MM.1S (cell line): Measurements from ENCODE around the gene FARSA.

ENCODE experiments used
- DNase-seq: peaks from one replicate; pipeline ENCODE4 v3.0.0-alpha.2; 2015
- H2AFZ ChIP-seq: fragments of 300-600 bp; sonication (generic); 2 replicates; pipeline ENCODE4 v1.6.0; 2016; ENCODE audit warnings: antibody characterized with exemption, low read length
- H3F3A ChIP-seq: fragments of 300-600 bp; sonication (generic); 2 replicates; pipeline ENCODE4 v1.6.1; 2016; ENCODE audit warnings: mild to moderate bottlenecking, antibody characterized with exemption, low read length, moderate library complexity, mixed read lengths; ENCODE audit not compliant: insufficient read depth
- H3K27ac ChIP-seq: fragments of 300-600 bp; sonication (generic); 2 replicates; pipeline ENCODE4 v1.5.1; 2016; ENCODE audit warnings: mild to moderate bottlenecking, low read length
- H3K27me3 ChIP-seq: fragments of 300-600 bp; sonication (generic); replicated peaks from 2 replicates; pipeline ENCODE4 v1.6.0; 2016; ENCODE audit warnings: low read length; ENCODE audit not compliant: insufficient read depth
- H3K36me3 ChIP-seq: fragments of 300-600 bp; sonication (generic); replicated peaks from 2 replicates; pipeline ENCODE4 v1.6.1; 2016; ENCODE audit warnings: mild to moderate bottlenecking, low read length, mixed read lengths; ENCODE audit not compliant: insufficient read depth
- H3K4me1 ChIP-seq: fragments of 300-600 bp; sonication (generic); 2 replicates; pipeline ENCODE4 v1.6.1; 2016; ENCODE audit warnings: low read length, mixed read lengths
- H3K4me2 ChIP-seq: fragments of 300-600 bp; sonication (generic); 2 replicates; pipeline ENCODE4 v1.6.0; 2016; ENCODE audit warnings: low read depth, low read length
- H3K4me3 ChIP-seq: fragments of 300-600 bp; sonication (generic); 2 replicates; pipeline ENCODE4 v1.5.1; 2016; ENCODE audit warnings: low read length, mixed read lengths
- H3K79me2 ChIP-seq: fragments of 300-600 bp; sonication (generic); 2 replicates; pipeline ENCODE4 v1.6.1; 2016; ENCODE audit warnings: mixed run types, low read length, mixed read lengths
- H3K9ac ChIP-seq: fragments of 300-600 bp; sonication (generic); 2 replicates; pipeline ENCODE4 v1.6.1; 2016; ENCODE audit warnings: low read length, mixed read lengths
- H3K9me2 ChIP-seq: fragments of 300-600 bp; sonication (generic); replicated peaks from 2 replicates; pipeline ENCODE4 v1.6.1; 2016; ENCODE audit warnings: mild to moderate bottlenecking, low read length, mixed read lengths; ENCODE audit not compliant: insufficient read depth
- H3K9me3 ChIP-seq: fragments of 300-600 bp; sonication (generic); replicated peaks from 2 replicates; pipeline ENCODE4 v1.6.1; 2016; ENCODE audit warnings: mild to moderate bottlenecking, low read length, mixed read lengths; ENCODE audit not compliant: insufficient read depth
- H4K20me1 ChIP-seq: fragments of 300-600 bp; sonication (generic); 2 replicates; pipeline ENCODE4 v1.6.1; 2016; ENCODE audit warnings: mild to moderate bottlenecking, low read length, moderate library complexity, mixed read lengths; ENCODE audit not compliant: insufficient read depth
- EZH2 ChIP-seq: fragments of 300-600 bp; sonication (generic); optimal IDR thresholded peaks from 2 replicates; pipeline ENCODE3; 2017; ENCODE audit warnings: low read depth, mild to moderate bottlenecking, antibody characterized with exemption, low read length, mixed read lengths
- EZH2phosphoT487 ChIP-seq: fragments of 300-600 bp; sonication (generic); IDR thresholded peaks from 2 replicates; pipeline ENCODE4 v1.6.1; 2018; ENCODE audit warnings: antibody characterized with exemption, low read length
- TF ChIP-seq, protein P1 (sequence below): fragments of 300-600 bp; sonication (generic); IDR thresholded peaks from 2 replicates; pipeline ENCODE4 v1.5.1; 2016; ENCODE audit warnings: antibody characterized with exemption, low read length, mixed read lengths

FARSA gene

DNA sequence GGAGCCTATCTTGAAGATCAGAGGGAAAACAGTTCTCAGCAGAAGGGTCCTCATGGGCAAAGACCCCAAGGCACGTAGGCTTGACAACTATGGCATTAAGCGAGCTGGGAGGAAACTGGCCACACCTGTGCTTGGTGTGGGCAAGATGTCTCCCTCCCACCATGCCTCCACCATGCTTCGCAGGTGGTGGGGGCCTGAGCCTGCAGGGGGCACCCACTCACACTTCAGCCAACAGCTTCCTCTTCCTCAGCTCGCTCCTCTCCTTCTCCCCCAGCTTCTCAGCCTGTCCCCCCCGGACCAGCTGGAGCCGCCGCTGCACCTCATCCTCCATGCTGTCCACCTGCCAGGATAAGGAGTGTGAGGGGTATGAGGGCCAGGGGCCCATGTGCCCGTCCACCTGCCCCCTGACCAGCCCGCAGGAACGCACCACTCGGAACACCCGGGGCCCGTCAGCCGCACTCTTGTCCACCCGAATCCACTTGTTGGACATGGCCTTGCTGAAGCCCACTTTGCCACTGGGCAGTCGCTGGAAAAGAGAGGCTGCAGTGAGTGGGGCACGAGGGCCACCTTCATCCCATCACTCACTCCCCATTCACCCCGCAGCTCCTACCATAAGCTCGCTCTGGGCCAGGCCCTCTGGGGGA is 3.4 kb downstream of the FARSA start:
- Histone ChIP-seq H3K79me2 (peaks cover 53% of the 10 kb centered on the region), H3K4me3 (no peak overlapping the region), H3K9ac (no peak overlapping the region), H4K20me1 (no peaks in the 10 kb centered on the region), H3K4me2 (no peak overlapping the region), H3K9me3 (no peaks in the 10 kb centered on the region), H3F3A (no peaks in the 10 kb centered on the region), H3K9me2 (no peaks in the 10 kb centered on the region), H3K27ac (no peak overlapping the region), H3K4me1 (peaks cover 11% of the 10 kb centered on the region; the same call in 1 of the 2 replicates), H2AFZ (no peak overlapping the region), H3K36me3 (peaks cover 7% of the 10 kb centered on the region), H3K27me3 (no peaks in the 10 kb centered on the region)
- no peak for TF ChIP-seq EZH2phosphoT487
- TF ChIP-seq EZH2: no peak
- TF ChIP-seq, protein P1, sequence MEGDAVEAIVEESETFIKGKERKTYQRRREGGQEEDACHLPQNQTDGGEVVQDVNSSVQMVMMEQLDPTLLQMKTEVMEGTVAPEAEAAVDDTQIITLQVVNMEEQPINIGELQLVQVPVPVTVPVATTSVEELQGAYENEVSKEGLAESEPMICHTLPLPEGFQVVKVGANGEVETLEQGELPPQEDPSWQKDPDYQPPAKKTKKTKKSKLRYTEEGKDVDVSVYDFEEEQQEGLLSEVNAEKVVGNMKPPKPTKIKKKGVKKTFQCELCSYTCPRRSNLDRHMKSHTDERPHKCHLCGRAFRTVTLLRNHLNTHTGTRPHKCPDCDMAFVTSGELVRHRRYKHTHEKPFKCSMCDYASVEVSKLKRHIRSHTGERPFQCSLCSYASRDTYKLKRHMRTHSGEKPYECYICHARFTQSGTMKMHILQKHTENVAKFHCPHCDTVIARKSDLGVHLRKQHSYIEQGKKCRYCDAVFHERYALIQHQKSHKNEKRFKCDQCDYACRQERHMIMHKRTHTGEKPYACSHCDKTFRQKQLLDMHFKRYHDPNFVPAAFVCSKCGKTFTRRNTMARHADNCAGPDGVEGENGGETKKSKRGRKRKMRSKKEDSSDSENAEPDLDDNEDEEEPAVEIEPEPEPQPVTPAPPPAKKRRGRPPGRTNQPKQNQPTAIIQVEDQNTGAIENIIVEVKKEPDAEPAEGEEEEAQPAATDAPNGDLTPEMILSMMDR: no peak
- no peak for DNase-seq

DNA sequence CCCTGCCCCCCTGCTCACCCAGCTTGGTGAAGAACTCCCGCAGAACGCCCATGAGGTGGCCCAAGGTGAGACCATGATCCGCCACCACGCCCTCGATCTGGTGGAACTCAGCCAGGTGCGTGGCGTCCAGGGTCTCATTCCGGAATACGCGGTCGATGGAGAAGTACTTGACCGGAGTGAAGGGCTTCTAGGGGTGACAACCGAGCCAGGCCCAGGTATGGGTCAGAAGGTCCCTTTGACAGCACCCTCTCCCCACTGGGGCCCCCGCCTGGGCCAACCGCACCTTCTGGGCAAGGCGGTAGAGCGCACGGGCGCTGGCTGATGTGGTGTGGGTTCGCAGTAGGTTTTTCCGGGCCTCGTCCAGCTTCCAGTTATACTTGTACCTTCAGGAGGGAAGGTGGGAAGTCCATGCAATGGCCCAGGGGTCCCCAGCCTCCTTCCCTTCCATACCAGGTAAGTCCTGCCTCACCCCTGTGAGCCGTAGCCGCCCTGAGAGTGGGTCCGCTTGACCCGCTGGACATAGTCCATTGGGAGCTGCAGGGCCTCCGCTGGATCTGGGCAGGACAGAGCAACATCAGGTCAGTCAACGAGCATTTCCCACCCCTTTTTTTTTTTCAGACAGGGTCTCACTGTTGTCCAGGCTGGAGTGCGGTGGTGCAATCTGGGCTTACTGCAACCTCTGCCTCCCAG is 8.7 kb downstream of the FARSA start:
- Histone ChIP-seq H3K9me3 (no peaks in the 10 kb centered on the region), H3K36me3 (peaks cover 24% of the 10 kb centered on the region), H3F3A (peaks cover 7% of the 10 kb centered on the region; the same call in 1 of the 2 replicates), H3K4me1 (no peaks in the 10 kb centered on the region), H3K4me3 (no peak overlapping the region), H3K4me2 (no peak overlapping the region), H3K27ac (no peak overlapping the region), H4K20me1 (no peaks in the 10 kb centered on the region), H2AFZ (no peak overlapping the region), H3K79me2 (peaks cover 15% of the 10 kb centered on the region), H3K27me3 (no peaks in the 10 kb centered on the region), H3K9me2 (no peaks in the 10 kb centered on the region), H3K9ac (no peak overlapping the region)
- no peak for DNase-seq
- TF ChIP-seq, protein P1: no peak
- no peak for TF ChIP-seq EZH2
- no peak for TF ChIP-seq EZH2phosphoT487

GRCh38 chr19:12922959-12923358 is 10.6 kb downstream of the FARSA start:
- Histone ChIP-seq H3K9me3 (no peaks in the 10 kb centered on the region), H3K79me2 (0 out of 2 replicates have a peak, but pooled peaks cover 3% of the 10 kb centered on the region), H3K27ac (no peak overlapping the region), H3K9me2 (no peaks in the 10 kb centered on the region), H3K4me1 (peaks cover 3% of the 10 kb centered on the region), H3K36me3 (peaks cover 24% of the 10 kb centered on the region), H3K4me3 (no peak overlapping the region), H3K27me3 (no peaks in the 10 kb centered on the region), H3K9ac (no peak overlapping the region), H4K20me1 (no peaks in the 10 kb centered on the region), H3K4me2 (no peak overlapping the region), H3F3A (peaks cover 7% of the 10 kb centered on the region; the same call in 1 of the 2 replicates), H2AFZ (no peak overlapping the region)
- TF ChIP-seq EZH2phosphoT487 (no peak), EZH2 (no peak)
- TF ChIP-seq, protein P1: no peak
- DNase-seq: no peak
